GM10248 (cell line): Measurements from ENCODE around the gene FBXO36.

ENCODE experiments used
- CTCF ChIA-PET: fragments of 300-600 bp; sonication (Branson Sonifier 250); formaldehyde crosslinking; extraction: SDS; loops from one replicate; lab custom pipeline; 2021; ENCODE audit warnings: antibody characterized with exemption; lab: Yijun Ruan, JAX
- POLR2A ChIA-PET: fragments of 350-650 bp; sonication (Branson Sonifier 250); formaldehyde crosslinking; extraction: SDS; loops from one replicate; lab custom pipeline; 2020; ENCODE audit warnings: antibody characterized with exemption; lab: Yijun Ruan, JAX
- DNase-seq: peaks from one replicate; pipeline ENCODE4 v3.0.0; 2012; ENCODE audit errors: extremely low spot score
- TF ChIP-seq, protein P1 (sequence below): IDR thresholded peaks from 2 replicates; pipeline ENCODE4 v1.5.1; 2012; ENCODE audit warnings: mild to moderate bottlenecking, low read depth; ENCODE audit errors: extremely low read depth, missing control alignments, control extremely low read depth

Gene FBXO36

DNA sequence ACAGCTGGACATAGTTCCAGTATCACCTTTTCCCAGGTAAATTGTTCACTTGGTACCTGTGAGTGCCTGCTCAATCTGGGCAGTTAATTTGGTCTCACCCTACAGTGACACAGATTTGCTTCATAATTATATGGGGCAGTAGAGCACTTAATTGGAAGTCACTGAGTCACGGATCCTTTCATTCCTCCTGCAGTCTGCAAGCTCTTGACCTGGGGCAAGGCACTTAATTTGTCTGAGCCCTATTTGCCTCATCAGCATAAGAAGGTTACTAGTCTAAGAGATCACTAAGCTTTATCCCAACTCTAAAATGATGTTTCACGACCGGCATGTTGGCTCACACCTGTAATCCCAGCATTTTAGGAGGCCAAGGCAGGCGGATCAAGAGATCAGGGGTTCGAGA lies 8.9 kb downstream of the FBXO36 start:
- TF ChIP-seq, protein P1, sequence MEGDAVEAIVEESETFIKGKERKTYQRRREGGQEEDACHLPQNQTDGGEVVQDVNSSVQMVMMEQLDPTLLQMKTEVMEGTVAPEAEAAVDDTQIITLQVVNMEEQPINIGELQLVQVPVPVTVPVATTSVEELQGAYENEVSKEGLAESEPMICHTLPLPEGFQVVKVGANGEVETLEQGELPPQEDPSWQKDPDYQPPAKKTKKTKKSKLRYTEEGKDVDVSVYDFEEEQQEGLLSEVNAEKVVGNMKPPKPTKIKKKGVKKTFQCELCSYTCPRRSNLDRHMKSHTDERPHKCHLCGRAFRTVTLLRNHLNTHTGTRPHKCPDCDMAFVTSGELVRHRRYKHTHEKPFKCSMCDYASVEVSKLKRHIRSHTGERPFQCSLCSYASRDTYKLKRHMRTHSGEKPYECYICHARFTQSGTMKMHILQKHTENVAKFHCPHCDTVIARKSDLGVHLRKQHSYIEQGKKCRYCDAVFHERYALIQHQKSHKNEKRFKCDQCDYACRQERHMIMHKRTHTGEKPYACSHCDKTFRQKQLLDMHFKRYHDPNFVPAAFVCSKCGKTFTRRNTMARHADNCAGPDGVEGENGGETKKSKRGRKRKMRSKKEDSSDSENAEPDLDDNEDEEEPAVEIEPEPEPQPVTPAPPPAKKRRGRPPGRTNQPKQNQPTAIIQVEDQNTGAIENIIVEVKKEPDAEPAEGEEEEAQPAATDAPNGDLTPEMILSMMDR: no peak
- DNase-seq: no peak
- CTCF ChIA-PET: interaction anchor here (1.0 to 1.4 kb wide), 2 partner anchors 20 to 27 kb away, joined by 3 to 4 read pairs; no protein-coding TSS in a partner anchor
- POLR2A ChIA-PET: no interaction called here

DNA sequence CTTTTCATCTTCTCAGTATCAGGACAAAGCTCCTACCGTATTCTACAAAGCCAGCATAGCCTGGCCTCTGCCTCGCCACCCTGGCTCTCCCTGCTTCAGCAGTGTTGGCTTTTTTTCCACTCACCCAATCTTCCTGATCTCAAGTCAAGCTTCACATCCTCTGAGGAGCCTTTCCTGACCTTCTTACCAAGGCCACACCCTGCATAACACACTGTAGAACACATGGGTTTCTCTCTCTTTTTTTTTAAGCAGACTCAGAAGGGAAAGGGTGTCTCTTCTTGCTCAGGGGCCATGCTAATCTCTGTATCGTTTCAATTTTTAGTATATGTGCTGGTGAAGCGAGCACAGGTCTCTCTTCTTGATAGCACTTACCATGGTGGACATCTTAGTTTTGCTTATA lies 15.2 kb downstream of the FBXO36 start:
- ChIA-PET CTCF (interaction anchor here (1.2 kb wide), 1 partner anchor 71 kb away, joined by 4 read pairs; no protein-coding TSS in a partner anchor), POLR2A (no interaction called here)
- TF ChIP-seq, protein P1: no peak
- no peak for DNase-seq

DNA sequence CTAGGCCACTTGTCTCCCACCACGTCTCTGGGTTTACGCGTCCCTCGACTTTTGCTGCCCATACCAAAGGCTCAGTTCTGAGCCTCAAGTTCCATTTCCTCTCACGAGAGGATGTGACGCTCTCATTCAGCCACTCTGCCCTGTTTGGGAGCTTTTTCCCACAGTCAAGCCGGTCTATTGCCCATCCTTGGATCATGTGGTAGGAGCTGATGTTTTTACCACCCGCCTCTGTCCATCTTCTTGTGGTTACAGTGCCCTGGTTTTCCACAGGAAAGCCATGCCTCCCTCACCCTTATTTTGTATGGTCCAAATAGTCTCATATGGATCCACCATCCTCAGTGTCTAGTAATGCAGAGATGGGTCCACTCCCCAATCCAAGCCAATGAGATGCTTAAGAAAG lies 20.4 kb downstream of the FBXO36 start:
- no peak for DNase-seq
- POLR2A ChIA-PET: no interaction called here
- CTCF ChIA-PET: no interaction called here
- TF ChIP-seq, protein P1: no peak

DNA sequence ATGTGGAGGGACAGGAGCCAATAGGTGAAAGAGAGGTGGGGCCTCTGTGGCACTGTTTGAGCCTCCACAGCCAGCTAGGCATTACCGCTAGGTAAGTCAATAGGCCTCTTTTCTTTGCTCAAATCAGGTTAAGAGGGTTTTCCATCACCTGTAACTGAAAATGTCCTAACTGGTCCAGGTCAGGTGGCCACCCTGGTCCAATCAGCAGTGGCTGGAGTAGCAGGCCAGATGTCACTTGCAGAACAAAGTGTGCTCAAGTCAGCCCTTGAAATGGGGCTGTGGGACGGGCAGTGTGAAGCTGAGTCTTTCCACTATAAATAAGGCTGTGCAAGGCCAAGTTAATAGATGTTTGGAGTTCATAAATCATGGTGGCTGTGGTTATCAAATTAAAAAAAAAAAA lies 20.9 kb downstream of the FBXO36 start:
- TF ChIP-seq, protein P1: no peak
- ChIA-PET POLR2A (no interaction called here), CTCF (no interaction called here)
- DNase-seq: no peak

DNA sequence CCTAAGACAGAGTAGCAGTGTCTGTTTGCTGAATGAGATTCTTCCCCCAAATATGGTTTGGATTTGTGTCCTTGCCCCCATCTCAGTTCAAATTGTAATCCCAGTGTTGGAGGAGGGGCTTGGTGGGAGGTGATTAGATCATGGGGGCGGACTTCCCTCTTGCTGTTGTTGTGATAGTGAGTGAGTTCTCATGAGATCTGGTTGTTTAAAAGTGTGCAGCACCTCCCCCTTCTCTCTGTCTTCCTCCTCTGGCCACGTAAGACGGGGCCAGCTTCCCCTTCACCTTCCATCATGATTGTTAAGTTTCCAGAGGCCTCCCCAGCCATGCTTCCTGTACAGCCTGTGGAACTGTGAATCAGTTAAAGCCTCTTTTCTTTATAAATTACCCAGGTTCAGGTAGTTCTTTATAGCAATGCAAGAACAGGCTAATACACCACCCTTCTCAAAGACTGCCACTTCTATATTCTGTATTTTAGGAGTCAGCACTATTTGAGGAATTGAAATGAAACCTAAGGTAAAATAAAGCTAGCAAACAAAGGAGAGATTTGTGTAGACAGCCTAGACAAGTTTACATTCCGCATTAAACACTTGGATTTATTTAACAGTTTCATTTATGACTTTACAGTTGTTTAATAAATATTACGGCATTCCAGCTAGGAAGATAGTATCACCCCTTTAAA lies 21.6 kb downstream of the FBXO36 start:
- TF ChIP-seq, protein P1: no peak
- ChIA-PET CTCF (interaction anchor here (1.2 kb wide), 1 partner anchor 9 kb away, joined by 4 read pairs; no protein-coding TSS in a partner anchor), POLR2A (no interaction called here)
- DNase-seq: no peak

DNA sequence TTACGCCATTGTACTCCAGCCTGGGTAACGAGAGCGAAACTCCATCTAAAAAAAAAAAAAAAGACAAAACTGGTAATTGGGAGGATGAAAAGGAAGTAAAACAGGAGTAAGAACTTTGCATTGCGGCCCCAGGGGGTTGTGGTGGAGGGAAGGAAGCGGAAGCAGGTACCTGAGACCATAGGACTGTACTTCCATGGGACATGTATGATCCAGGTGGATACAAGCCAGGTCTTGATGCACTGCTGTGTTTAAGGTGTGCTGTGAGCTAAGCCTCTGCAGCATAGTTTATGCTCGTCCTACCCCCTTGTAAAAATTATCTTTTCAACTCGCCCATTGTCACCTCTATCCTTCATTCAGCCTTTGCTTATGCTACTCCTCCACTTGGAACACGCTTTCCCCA lies 23.7 kb downstream of the FBXO36 start:
- CTCF ChIA-PET: interaction anchor here (1.1 to 1.5 kb wide), 4 partner anchors 12 to 29 kb away, joined by 3 read pairs; no protein-coding TSS in a partner anchor
- no peak for DNase-seq
- TF ChIP-seq, protein P1: no peak
- POLR2A ChIA-PET: no interaction called here
